ENCODE data around the gene HMGA1.
A peak's percentile ranks its signal among the peaks of the same experiment; 100 is the strongest.

The HMGA1 gene

DNA sequence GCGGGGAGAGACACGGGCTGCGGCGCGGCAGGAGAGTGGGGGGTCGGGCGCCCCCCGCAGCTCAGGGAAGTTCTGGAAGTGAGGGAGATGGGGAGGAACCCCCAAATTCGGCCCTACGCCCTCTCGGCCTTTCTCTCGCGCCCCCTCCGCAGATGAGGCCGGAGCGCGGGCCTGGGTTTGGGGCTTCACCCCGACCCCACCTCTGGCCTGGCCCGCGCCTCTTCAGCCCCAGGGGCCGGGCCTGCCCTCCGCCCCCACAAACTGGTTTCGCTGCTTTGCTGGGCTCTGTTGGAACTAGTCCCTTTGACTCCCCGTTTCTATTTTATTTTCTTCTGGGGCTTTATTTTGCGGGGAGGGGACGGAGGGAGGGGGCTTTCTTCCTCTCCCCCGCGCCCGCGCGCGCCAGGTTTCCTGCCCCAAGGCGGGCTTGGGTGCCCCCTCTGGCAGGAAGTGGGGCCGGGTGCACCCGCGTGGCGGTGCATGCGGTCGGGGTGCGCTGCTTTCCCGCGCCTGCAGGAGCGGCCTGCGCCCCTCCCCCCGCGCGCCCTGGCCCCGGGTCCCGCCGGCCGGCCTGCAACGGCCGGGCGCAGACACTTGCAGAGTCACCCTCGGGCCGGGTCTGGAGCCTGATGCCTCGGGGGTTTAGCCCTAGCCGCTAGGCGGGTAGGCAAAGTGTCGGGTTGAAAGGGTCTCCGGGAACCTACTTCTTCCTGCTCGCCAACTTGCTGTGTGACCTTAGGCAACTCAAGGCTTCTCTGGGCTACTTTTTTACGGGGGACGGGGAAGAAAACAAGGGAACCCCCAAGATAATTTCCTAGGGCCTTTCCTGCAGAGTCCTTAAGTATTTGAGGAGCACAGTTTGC, 1.3 kb downstream of the HMGA1 start:
- ChIA-PET CTCF (interaction anchor here (1.1 to 1.4 kb wide), 3 partner anchors 9 to 75 kb away, joined by 5 to 7 read pairs (median 6); no protein-coding TSS in a partner anchor), POLR2A (ENCODE audit: low non-redundant PET) (no interaction called here)
- DNase-seq (ENCODE audit: low spot score) = no peak
- peak; percentile 32 for TF ChIP-seq CTCF (conservative IDR thresholded peaks at IDR 0.05; ENCODE audit: low read depth)
- H3K27ac ChIP-seq = peak overlapping the region; percentile 88

GRCh38 chr6:34238585-34239499, 2.2 kb downstream of the HMGA1 start:
- no peak for TF ChIP-seq CTCF (conservative IDR thresholded peaks at IDR 0.05; ENCODE audit: low read depth)
- H3K27ac ChIP-seq = peak overlapping the region; percentile 88
- POLR2A ChIA-PET (ENCODE audit: low non-redundant PET) = no interaction called here
- no peak for DNase-seq (ENCODE audit: low spot score)
- CTCF ChIA-PET = interaction anchor here (0.7 to 1.1 kb wide), 2 partner anchors 8 to 127 kb away, joined by 3 to 5 read pairs; no protein-coding TSS in a partner anchor

DNA sequence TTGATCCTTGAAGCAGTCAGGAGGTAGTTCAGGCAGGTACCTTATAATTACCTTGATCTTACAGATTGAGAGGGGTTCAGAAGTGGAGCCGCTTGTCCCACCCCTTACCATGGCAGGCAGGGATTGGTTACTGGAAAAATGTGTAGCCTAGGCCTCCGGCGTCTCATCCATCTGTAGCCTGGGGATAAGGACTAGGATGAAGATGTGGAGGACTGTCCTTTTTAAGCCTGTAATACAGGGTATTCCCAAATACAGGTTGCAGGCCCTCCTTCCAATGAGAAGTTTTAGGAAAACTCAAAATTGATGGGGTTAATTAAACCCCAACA, 2.8 kb downstream of the HMGA1 start:
- no peak for TF ChIP-seq CTCF (conservative IDR thresholded peaks at IDR 0.05; ENCODE audit: low read depth)
- CTCF ChIA-PET = no interaction called here
- POLR2A ChIA-PET (ENCODE audit: low non-redundant PET) = no interaction called here
- DNase-seq (ENCODE audit: low spot score) = no peak
- no peak overlapping the region; the same call in 1 of the 2 replicates for H3K27ac ChIP-seq

DNA sequence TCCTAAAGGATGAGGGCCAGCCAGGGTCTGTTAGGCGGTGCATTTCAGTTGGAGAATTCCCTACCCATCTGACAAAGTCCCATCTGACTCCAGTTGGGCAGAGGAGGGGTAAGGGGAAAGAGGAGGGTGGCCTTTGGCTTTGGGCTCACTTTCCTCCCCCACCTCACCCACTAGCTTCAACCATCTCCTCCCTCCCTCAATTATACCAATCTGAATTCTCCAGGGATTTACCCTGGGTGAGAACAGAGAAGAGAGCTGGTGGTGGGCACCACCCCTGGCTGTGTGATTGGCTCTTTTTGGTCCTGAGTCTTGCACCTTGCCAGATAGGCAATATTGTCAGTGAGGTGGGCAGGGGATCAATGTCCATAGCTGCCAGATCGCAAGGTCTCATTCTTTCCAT, 3.2 kb downstream of the HMGA1 start:
- no peak for TF ChIP-seq CTCF (conservative IDR thresholded peaks at IDR 0.05; ENCODE audit: low read depth)
- peak overlapping the region; percentile 17; the same call in 1 of the 2 replicates for H3K27ac ChIP-seq
- no peak for DNase-seq (ENCODE audit: low spot score)
- ChIA-PET CTCF (no interaction called here), POLR2A (ENCODE audit: low non-redundant PET) (no interaction called here)

DNA sequence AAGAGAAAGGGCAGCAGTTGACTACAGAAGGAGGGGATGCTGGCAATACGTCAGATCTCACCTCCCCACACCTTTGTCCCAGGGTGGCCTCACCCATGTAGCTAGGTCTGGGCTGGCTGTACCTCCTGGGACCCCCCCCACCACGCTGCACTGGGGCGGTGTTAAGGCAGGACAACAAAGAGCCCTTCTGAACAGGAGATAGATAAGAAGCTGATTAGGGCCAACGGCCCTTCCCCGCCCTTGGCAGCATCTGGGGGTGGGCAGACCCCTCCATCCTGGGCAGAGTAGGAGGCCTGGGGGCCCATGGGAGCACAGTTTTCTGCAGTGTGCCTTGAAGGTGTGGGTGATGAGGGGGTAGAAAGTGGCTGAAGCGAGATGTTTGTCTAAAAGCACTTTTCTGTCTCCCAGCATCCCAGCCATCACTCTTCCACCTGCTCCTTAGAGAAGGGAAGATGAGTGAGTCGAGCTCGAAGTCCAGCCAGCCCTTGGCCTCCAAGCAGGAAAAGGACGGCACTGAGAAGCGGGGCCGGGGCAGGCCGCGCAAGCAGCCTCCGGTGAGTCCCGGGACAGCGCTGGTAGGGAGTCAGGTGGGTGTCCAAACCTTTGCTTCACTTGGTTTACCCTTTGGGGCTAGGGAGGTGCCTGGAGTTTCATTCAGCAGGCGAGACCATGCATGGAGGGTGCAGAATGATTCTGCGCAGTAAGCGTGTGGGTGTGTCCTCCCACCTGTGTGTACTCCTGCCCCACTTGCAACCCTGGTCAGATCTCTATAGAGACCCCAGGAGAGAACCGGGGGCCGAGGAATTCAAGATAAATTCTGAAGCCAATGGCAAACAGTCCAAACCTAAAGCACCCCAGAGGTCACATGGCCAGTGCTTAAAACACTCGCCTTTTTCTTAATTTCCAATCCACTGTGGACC, 3.9 kb downstream of the HMGA1 start:
- CTCF ChIA-PET = interaction anchor here (0.6 kb wide), 1 partner anchor 562 kb away, joined by 3 read pairs; no protein-coding TSS in a partner anchor
- TF ChIP-seq CTCF (conservative IDR thresholded peaks at IDR 0.05; ENCODE audit: low read depth) = no peak
- POLR2A ChIA-PET (ENCODE audit: low non-redundant PET) = no interaction called here
- peak overlapping the region; percentile 17; the same call in 1 of the 2 replicates for H3K27ac ChIP-seq
- no peak for DNase-seq (ENCODE audit: low spot score)
